Heart right ventricle (tissue), 16 donors: Measurements from ENCODE around the gene TPX2. TPM values are rescaled to one million over a fixed set of nuclear protein-coding genes. Genes with fewer than 3 reads are reported as not detected.

Source experiments
- ATAC-seq, 8 donors: fragments of 200-7000 bp; cut with Tn5 transposase; one replicate each; pipeline ENCODE4 v1.9.1; 2020; ENCODE audit warnings: mild to moderate bottlenecking in 8 of 8, moderate library complexity in 8 of 8, moderate number of reproducible peaks in 1 of 8
- DNase-seq, 2 donors: peaks; one replicate each; pipeline ENCODE4 v3.0.0-alpha.2; 2020
- H3K27ac ChIP-seq, 10 donors: fragments of 200-600 bp; sonication (generic) in 2 of 10; one replicate each; pipeline versions ENCODE4 v1.5.0 to v1.8.0; 2020 to 2022; ENCODE audit warnings: mild to moderate bottlenecking in 3 of 10
- H3K27me3 ChIP-seq, 7 donors: fragments of 200-600 bp; one replicate each; pipeline ENCODE4 v1.8.0; 2021 to 2022; ENCODE audit warnings: mild to moderate bottlenecking in 2 of 7
- H3K36me3 ChIP-seq, 9 donors: fragments of 200-600 bp; sonication (generic) in 1 of 9; one replicate each; pipeline versions ENCODE4 v1.5.0 to v1.8.0; 2020 to 2022; ENCODE audit warnings: mild to moderate bottlenecking in 2 of 9
- H3K4me1 ChIP-seq, 9 donors: fragments of 200-600 bp; sonication (generic) in 1 of 9; one replicate each; pipeline versions ENCODE4 v1.5.0 to v1.8.0; 2020 to 2022; ENCODE audit warnings: mild to moderate bottlenecking in 4 of 9
- H3K4me3 ChIP-seq, 10 donors: fragments of 200-600 bp; sonication (generic) in 2 of 10; one replicate each; pipeline versions ENCODE4 v1.5.0 to v1.8.0; 2020 to 2022; ENCODE audit warnings: mild to moderate bottlenecking in 7 of 10, moderate library complexity in 2 of 10
- H3K9me3 ChIP-seq, 11 donors: fragments of 200-600 bp in 10 of 11; sonication (generic) in 2 of 11; one replicate each; pipeline versions ENCODE4 v1.5.0 to v1.8.0; 2013 to 2022; ENCODE audit warnings: mild to moderate bottlenecking in 2 of 11, control low read depth in 1 of 11, moderate library complexity in 1 of 11
- WGBS, 2 donors: extraction: QIAGEN DNeasy Blood & Tissue Kit; methylation state at CpG; one replicate each; pipeline ENCODE4 v1.1.7; 2013; ENCODE audit warnings: inconsistent platforms in 1 of 2; 5-methylcytosine and 5-hydroxymethylcytosine counted together
- intact Hi-C, 10 donors: fragments of 100-400 bp; cut with DNase I; formaldehyde crosslinking; loops; one replicate each; pipeline versions ENCODE4 v1.11.1 to v1.14.2; 2022
- polyA plus RNA-seq, 2 donors: library from polyadenylated mRNA; stranded (reverse); fragments of 200-250 nt; gene quantifications; one replicate each; pipeline ENCODE4 v1.2.3, GENCODE V29; 2013
- total RNA-seq, 10 donors: library from RNA; stranded (reverse); fragmentation: NEBNext Ultra II Directional in 3 of 10; extraction: Animal tissue kit (Norgen Biotek cat#: 25700) in 3 of 10; gene quantifications; one replicate each; pipeline versions ENCODE4 v1.2.1 to v1.2.4, GENCODE V29; 2021 to 2023
- TF ChIP-seq, protein P1 (sequence below), 9 donors: fragments of 200-600 bp; sonication (generic) in 2 of 9; IDR thresholded peaks; one replicate each; pipeline versions ENCODE4 v1.5.0 to v1.8.0; 2021 to 2022; ENCODE audit warnings: antibody characterized with exemption in 9 of 9, mild to moderate bottlenecking in 5 of 9, moderate library complexity in 1 of 9
- donor health status: Arrhythmogenic right ventricular cardiomyopathy.
- donor health status: ischemic (EF 13 %, LVEDD 7.1; RV severe dilation, severe dysfunction).
- donor health status: healthy with polysubstance abuse.
- donor health status: DM: no; HTN: yes; CAD: no.
- donor health status: DM: no; HTN: no; CAD: no.
- donor health status: ischemic (EF 25% LVEDD 6.9; RV normal size, moderate dysfunction).
- donor health status: ischemic (EF 25% LVEDD 5.7; RV mildly dilated, moderate dysfunction).
- donor health status: healthy.
- donor health status: DM: yes; HTN: yes; CAD: no.
- donor health status: Ischemic cardiomyopathy.
- donor health status: ischemic (EF 35%, LVEDD 5.7; RV mildly dilated, moderate dysfunction).
- donor health status: nonischemic (EF 11% LVEDD 7.7; RV severe dilation, severe dysfunction).
- donor health status: DM: yes; HTN: yes; CAD: no.
- donor health status: PGD.
- donor health status: ischemic (EF 29% LVEDD 5.4; RV normal size, mild dysfunction).
- donor health status: nonischemic (EF 23%, LVEDD 6.1; RV moderate dilation, normal function).

The TPX2 gene
- total and polyA plus RNA-seq, 12 donors: 0.17 to 9.6 (median 0.78) TPM

DNA sequence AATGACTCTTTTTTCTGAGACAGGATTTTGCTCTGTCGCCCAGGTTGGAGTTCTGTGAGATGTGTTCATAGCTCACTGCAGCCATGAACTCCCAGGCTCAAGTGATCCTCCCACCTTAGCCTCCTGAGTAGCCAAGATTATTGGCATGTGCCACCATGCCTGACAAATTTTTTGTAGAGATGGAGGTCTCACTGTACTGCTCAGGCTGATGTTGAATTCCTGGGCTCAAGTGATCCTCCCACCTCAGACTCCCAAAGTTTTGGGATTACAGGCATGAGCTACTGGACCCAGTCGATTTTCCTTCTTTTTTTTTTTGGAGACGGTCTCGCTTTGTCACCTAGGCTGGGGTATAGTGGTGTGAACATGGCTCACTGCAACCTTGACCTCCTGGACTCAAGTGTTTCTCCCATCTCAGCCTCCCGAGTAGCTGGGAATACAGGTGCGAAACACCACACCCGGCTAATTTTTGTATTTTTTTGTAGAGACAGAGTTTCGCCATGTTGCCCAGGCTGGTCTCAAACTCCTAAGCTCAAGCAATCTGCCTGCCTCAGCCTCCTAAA is 40.8 kb upstream of the TPX2 start:
- Histone ChIP-seq H3K4me3 (no peak overlapping the region), H3K36me3 (peaks cover 0 to 58% (median 0%) of the 10 kb centered on the region in 9 donors)
- 89 to 93% methylated on average over 8 of the region's 8 CpGs for WGBS, 2 donors

DNA sequence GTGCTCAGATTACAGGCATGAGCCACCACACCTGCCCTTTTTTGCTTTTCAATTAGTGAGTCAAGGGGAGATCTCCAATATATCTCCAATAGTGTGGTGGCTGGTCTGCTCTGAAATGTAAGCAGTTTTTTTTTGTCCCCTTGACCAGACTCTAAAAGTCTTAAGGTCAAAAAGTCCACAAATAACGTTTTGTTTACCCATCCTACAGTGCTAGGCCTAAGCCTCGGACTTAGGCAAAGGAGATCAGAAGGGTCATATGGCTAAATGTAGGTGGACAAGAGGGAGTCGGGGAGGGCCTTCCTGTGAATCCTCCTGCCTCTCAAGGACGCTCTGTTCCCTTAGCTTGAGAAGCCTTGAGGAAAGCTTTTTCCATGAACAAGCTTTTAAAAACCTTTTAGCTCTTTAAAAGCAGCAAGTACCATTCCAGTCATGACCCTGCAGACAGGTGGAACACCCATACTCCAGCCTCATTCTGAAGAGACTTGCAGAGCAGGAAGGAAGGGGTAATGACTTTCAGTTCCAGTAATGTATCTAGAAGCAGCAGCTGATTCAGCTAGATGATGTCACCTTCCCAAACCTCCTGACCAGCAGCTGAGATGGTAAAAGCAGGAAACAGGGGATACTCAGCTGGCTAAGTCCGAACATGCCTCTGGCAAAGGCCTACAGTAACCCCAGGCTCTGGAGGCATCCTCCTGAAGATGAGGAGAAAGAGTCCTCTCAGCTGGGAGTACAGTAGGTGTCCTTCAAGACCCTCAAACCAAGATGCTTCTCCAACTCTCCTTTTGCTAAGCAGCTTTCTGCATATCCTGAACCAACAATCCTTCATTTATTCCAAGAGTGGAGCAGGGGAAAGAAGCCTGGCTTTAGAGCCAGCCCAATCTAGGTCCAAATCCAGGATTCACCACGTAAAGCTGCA is 40.0 kb upstream of the TPX2 start:
- Histone ChIP-seq H3K27ac (peak overlapping the region; percentile 55 to 93 (median 86)), H3K4me3 (no peak overlapping the region), H3K9me3 (no peaks in the 10 kb centered on the region), H3K4me1 (peaks cover 25 to 100% (median 84%) of the 10 kb centered on the region in 9 donors), H3K36me3 (peaks cover 0 to 52% (median 0%) of the 10 kb centered on the region in 9 donors), H3K27me3 (no peaks in the 10 kb centered on the region)
- intact Hi-C loops: no loop called here
- TF ChIP-seq, protein P1, sequence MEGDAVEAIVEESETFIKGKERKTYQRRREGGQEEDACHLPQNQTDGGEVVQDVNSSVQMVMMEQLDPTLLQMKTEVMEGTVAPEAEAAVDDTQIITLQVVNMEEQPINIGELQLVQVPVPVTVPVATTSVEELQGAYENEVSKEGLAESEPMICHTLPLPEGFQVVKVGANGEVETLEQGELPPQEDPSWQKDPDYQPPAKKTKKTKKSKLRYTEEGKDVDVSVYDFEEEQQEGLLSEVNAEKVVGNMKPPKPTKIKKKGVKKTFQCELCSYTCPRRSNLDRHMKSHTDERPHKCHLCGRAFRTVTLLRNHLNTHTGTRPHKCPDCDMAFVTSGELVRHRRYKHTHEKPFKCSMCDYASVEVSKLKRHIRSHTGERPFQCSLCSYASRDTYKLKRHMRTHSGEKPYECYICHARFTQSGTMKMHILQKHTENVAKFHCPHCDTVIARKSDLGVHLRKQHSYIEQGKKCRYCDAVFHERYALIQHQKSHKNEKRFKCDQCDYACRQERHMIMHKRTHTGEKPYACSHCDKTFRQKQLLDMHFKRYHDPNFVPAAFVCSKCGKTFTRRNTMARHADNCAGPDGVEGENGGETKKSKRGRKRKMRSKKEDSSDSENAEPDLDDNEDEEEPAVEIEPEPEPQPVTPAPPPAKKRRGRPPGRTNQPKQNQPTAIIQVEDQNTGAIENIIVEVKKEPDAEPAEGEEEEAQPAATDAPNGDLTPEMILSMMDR (IDR thresholded peaks at IDR 0.05): no peak
- WGBS, 2 donors: 35 to 45% methylated on average over 6 of the region's 6 CpGs
- ATAC-seq (peak; percentile 74 to 93 (median 89)), DNase-seq (peak in 1 of 2 donors; percentile 78)

More for the DNA sequence above, 40.8 kb upstream of the TPX2 start:
- DNase-seq (no peak), ATAC-seq (no peak)
- Histone ChIP-seq H3K9me3 (no peaks in the 10 kb centered on the region), H3K27ac (peak overlapping the region; percentile 55 to 93 (median 86)), H3K4me1 (peaks cover 25 to 100% (median 85%) of the 10 kb centered on the region in 9 donors), H3K27me3 (no peaks in the 10 kb centered on the region)
- TF ChIP-seq, protein P1 (IDR thresholded peaks at IDR 0.05): no peak
- intact Hi-C loops: no loop called here

DNA sequence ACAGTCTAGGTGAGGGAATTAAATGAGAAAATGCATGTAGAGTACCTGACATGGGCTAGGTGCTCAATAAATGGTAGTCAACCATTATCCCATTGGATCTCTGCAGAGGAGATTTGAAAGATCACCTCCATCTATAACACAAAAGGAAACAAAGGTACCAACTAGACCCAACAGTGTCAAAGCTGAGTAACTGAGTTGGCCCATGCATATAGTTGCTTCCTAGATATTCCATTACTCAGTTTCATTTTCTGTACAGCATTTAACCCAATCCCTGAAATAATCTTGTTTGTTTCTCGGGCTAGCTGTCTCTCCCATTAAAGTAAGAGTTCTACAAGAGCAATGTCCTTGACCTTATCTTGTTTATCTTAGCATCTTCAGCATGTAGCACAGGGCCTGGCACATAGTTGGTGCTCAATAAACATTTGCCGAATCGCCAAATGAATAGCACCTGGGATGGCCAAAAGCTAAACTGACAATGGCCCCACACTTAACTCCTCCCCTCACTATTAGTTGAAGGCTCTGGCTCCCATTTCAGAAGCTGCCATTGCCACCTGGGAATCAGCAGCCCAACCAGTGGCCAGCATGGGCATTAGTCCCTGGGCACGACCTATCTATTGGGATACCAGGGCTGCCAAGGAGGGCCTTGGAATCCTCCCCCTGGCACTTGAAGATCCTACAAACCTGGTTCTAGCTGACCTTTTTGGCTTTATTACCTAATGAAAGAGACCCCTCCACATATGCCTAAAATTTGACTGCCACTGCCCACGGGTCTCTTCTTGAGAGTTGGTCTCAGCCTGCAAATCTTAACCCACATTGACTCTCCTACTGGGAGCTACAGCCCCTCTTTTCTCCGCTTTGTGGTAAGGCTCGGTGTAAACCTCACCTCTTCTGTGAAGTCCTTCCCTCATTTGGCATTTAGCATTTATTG is 39.0 kb upstream of the TPX2 start:
- Histone ChIP-seq H3K27ac (peak overlapping the region; percentile 55 to 93 (median 86)), H3K4me3 (no peak overlapping the region), H3K36me3 (peaks cover 0 to 52% (median 0%) of the 10 kb centered on the region in 9 donors), H3K9me3 (no peaks in the 10 kb centered on the region), H3K4me1 (peaks cover 20 to 100% (median 84%) of the 10 kb centered on the region in 9 donors), H3K27me3 (no peaks in the 10 kb centered on the region)
- no peak for ATAC-seq
- 88 to 95% methylated on average over 7 of the region's 7 CpGs for WGBS, 2 donors
- TF ChIP-seq, protein P1 (IDR thresholded peaks at IDR 0.05): no peak
- DNase-seq: no peak
- intact Hi-C loops: no loop called here

DNA sequence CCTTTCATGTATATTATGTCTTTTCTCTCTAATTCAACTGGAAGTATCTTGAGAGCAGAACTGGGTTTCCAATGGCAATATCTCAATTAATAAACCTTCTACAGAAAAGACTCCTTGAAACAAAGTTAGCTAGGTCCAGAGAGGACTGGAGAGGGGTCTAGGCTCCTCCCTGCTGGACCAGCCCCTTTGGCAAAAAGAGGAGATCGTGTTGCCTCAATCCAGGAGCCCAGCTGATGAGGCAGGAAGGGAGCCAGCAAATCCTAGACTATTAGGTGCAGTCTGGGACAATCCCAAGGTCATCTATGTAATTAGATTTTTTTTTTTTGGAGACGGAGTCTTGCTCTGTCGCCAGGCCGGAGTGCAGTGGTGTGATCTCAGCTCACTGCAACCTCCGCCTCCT is 38.3 kb upstream of the TPX2 start:
- TF ChIP-seq, protein P1 (IDR thresholded peaks at IDR 0.05): no peak
- H3K27ac ChIP-seq: peak overlapping the region in 9 of 10 donors; percentile 34 to 93 (median 87)
- WGBS, 2 donors: 54 to 65% methylated on average over 3 to 5 of the region's 5 CpGs
- DNase-seq: no peak
- H3K36me3 ChIP-seq: peaks cover 0 to 49% (median 0%) of the 10 kb centered on the region in 9 donors
- H3K9me3 ChIP-seq: no peaks in the 10 kb centered on the region
- H3K4me3 ChIP-seq: no peak overlapping the region
- intact Hi-C loops: no loop called here
- H3K4me1 ChIP-seq: peaks cover 18 to 100% (median 84%) of the 10 kb centered on the region in 9 donors
- H3K27me3 ChIP-seq: no peaks in the 10 kb centered on the region
- no peak for ATAC-seq
